Measurements from ENCODE around the gene AGFG2. TPM values are rescaled to one million over a fixed set of nuclear protein-coding genes. Genes with fewer than 3 reads are reported as not detected.
A peak's percentile ranks its signal among the peaks of the same experiment; 100 is the strongest.
"Not testable (repeated sequence)": the region's sequence is repeated elsewhere in the genome, so short reads cannot be mapped to it uniquely, and the experiment has no call there.

Gene AGFG2
- total and polyA plus RNA-seq, 9 donors, result 6.1 to 13.7 (median 12.1) TPM

GRCh38 chr7:100520138-100520537, 18.9 kb upstream of the AGFG2 start:
- no peaks in the 10 kb centered on the region for H3K9me3 ChIP-seq (replicated peaks; ENCODE audit: control insufficient read depth, low read depth, low read length)
- no peaks in the 10 kb centered on the region for H3K27me3 ChIP-seq (ENCODE audit: control insufficient read depth, insufficient read depth, low read length)
- H3K4me3 ChIP-seq (ENCODE audit: low read length), result no peak overlapping the region
- DNase-seq, result no peak
- H3K4me1 ChIP-seq (ENCODE audit: control insufficient read depth, insufficient read depth, low read length), result peaks cover 15% of the 10 kb centered on the region
- H3K27ac ChIP-seq (ENCODE audit: low read length), result no peak overlapping the region
- WGBS (ENCODE audit: insufficient coverage), result no CpG with 5 or more reads among the region's 1 CpG
- no peaks in the 10 kb centered on the region for H3K36me3 ChIP-seq (ENCODE audit: control insufficient read depth, insufficient read depth, low read length)

DNA sequence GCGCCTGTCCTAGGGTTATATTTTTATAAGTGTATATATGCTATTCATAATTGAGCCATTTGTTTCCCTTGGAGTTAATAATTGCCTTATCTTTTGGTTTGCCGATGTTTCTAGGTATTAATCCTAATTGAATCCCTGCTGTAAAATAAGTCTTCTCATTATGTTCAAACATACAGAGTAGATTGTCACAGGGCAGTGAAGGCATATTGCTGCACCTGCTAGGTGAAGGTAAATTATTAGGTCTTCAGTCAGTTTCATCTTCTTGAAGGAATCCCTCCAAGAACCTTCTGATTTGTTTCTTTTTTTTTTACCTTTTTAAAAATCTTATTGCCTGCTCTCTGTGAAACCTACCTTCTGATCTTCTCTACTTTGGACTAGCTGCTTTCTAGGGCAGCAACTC, 17.9 kb upstream of the AGFG2 start:
- Histone ChIP-seq H3K27ac (ENCODE audit: low read length) (no peak overlapping the region), H3K36me3 (ENCODE audit: control insufficient read depth, insufficient read depth, low read length) (no peaks in the 10 kb centered on the region), H3K4me1 (ENCODE audit: control insufficient read depth, insufficient read depth, low read length) (peaks cover 6% of the 10 kb centered on the region), H3K27me3 (ENCODE audit: control insufficient read depth, insufficient read depth, low read length) (no peaks in the 10 kb centered on the region), H3K4me3 (ENCODE audit: low read length) (no peak overlapping the region), H3K9me3 (replicated peaks; ENCODE audit: control insufficient read depth, low read depth, low read length) (no peaks in the 10 kb centered on the region)
- no peak for DNase-seq
- no CpG with 5 or more reads among the region's 2 CpGs for WGBS (ENCODE audit: insufficient coverage)

DNA sequence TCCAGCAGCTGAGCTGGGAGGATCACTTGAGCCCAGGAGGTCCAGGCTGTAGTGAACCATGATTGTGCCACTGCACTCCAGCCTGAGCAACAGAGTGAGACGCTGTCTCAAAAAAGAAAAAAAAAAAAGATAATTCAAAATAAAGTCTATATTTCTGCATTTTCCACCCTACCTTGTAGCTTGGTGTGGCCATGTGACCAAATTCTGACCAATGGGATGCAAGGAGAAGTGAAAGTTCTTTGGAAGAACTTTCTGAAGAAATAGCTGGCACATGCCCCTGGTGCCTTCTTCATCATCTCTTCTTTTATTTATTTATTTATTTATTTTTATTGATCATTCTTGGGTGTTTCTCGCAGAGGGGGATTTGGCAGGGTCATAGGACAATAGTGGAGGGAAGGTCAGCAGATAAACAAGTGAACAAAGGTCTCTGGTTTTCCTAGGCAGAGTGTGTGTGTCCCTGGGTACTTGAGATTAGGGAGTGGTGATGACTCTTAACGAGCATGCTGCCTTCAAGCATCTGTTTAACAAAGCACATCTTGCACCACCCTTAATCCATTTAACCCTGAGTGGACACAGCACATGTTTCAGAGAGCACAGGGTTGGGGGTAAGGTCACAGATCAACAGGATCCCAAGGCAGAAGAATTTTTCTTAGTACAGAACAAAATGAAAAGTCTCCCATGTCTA, 17.0 kb upstream of the AGFG2 start:
- not testable (repeated sequence) for H3K4me3 ChIP-seq (ENCODE audit: low read length); H3K9me3 ChIP-seq (replicated peaks; ENCODE audit: control insufficient read depth, low read depth, low read length); H3K27me3 ChIP-seq (ENCODE audit: control insufficient read depth, insufficient read depth, low read length); H3K36me3 ChIP-seq (ENCODE audit: control insufficient read depth, insufficient read depth, low read length); DNase-seq; H3K27ac ChIP-seq (ENCODE audit: low read length); H3K4me1 ChIP-seq (ENCODE audit: control insufficient read depth, insufficient read depth, low read length)
- WGBS (ENCODE audit: insufficient coverage), result no CpG with 5 or more reads among the region's 3 CpGs

- not testable (repeated sequence) for H3K27ac ChIP-seq (ENCODE audit: low read length); H3K4me3 ChIP-seq (ENCODE audit: low read length); H3K36me3 ChIP-seq (ENCODE audit: control insufficient read depth, insufficient read depth, low read length); H3K27me3 ChIP-seq (ENCODE audit: control insufficient read depth, insufficient read depth, low read length); DNase-seq; H3K4me1 ChIP-seq (ENCODE audit: control insufficient read depth, insufficient read depth, low read length); H3K9me3 ChIP-seq (replicated peaks; ENCODE audit: control insufficient read depth, low read depth, low read length)
- WGBS (ENCODE audit: insufficient coverage), result no CpG with 5 or more reads among the region's 34 CpGs
Measured at GRCh38 chr7:100523192-100523591, 15.8 kb upstream of the AGFG2 start.

DNA sequence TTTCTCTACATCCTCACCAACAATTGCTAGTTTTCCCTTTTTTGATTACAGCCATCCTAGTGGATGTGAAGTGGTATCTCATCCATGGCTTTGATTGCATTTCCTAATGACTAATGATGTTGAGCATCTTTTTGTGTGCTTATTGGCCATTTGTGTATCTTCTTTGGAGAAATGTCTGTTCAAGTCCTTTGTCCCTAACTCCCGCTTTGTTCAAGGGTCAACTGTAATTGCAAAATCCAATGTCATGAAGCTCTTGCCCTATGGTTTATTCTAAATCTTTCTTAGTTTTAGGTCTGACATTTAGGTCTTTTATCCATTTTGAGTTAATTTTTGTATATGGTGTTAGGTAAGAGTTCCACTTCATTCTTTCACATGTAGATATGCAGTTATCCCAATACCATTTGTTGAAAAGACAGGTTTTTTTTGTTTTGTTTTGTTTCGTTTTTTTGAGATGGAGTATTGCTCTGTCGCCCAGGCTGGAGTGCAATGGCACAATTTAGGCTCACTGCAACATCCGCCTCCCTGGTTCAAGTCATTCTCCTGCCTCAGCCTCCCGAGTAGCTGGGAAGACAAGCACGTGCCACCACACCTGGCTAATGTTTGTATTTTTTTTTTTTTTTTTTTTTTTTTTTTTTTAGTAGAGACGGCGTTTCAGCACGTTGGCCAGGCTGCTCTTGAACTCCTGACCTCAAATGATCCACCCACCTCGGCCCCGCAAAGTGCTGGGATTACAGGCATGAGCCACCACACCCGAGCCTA, 10.7 kb upstream of the AGFG2 start:
- H3K4me1 ChIP-seq (ENCODE audit: control insufficient read depth, insufficient read depth, low read length); DNase-seq; H3K27ac ChIP-seq (ENCODE audit: low read length); H3K9me3 ChIP-seq (replicated peaks; ENCODE audit: control insufficient read depth, low read depth, low read length); H3K36me3 ChIP-seq (ENCODE audit: control insufficient read depth, insufficient read depth, low read length); H3K4me3 ChIP-seq (ENCODE audit: low read length); H3K27me3 ChIP-seq (ENCODE audit: control insufficient read depth, insufficient read depth, low read length): not testable (repeated sequence)
- 80% methylated on average over 1 of the region's 12 CpGs for WGBS (ENCODE audit: insufficient coverage)

GRCh38 chr7:100532165-100533022, 6.6 kb upstream of the AGFG2 start:
- peak; percentile 7 for DNase-seq
- 67% methylated on average over 7 of the region's 14 CpGs for WGBS (ENCODE audit: insufficient coverage)
- H3K4me3 ChIP-seq (ENCODE audit: low read length), result no peak overlapping the region
- H3K27me3 ChIP-seq (ENCODE audit: control insufficient read depth, insufficient read depth, low read length), result no peaks in the 10 kb centered on the region
- H3K36me3 ChIP-seq (ENCODE audit: control insufficient read depth, insufficient read depth, low read length), result no peaks in the 10 kb centered on the region
- peaks cover 4% of the 10 kb centered on the region for H3K4me1 ChIP-seq (ENCODE audit: control insufficient read depth, insufficient read depth, low read length)
- no peaks in the 10 kb centered on the region for H3K9me3 ChIP-seq (replicated peaks; ENCODE audit: control insufficient read depth, low read depth, low read length)
- H3K27ac ChIP-seq (ENCODE audit: low read length), result no peak overlapping the region

- H3K27me3 ChIP-seq (ENCODE audit: control insufficient read depth, insufficient read depth, low read length); H3K9me3 ChIP-seq (replicated peaks; ENCODE audit: control insufficient read depth, low read depth, low read length); H3K27ac ChIP-seq (ENCODE audit: low read length); DNase-seq; H3K36me3 ChIP-seq (ENCODE audit: control insufficient read depth, insufficient read depth, low read length); H3K4me3 ChIP-seq (ENCODE audit: low read length): not testable (repeated sequence)
- peaks cover 17% of the 10 kb centered on the region for H3K4me1 ChIP-seq (ENCODE audit: control insufficient read depth, insufficient read depth, low read length)
- WGBS (ENCODE audit: insufficient coverage), result 90% methylated on average over 4 of the region's 9 CpGs
Measured at GRCh38 chr7:100535982-100536381, 3.0 kb upstream of the AGFG2 start.

- not testable (repeated sequence) for DNase-seq; H3K9me3 ChIP-seq (replicated peaks; ENCODE audit: control insufficient read depth, low read depth, low read length); H3K27me3 ChIP-seq (ENCODE audit: control insufficient read depth, insufficient read depth, low read length); H3K4me3 ChIP-seq (ENCODE audit: low read length); H3K36me3 ChIP-seq (ENCODE audit: control insufficient read depth, insufficient read depth, low read length); H3K27ac ChIP-seq (ENCODE audit: low read length)
- WGBS (ENCODE audit: insufficient coverage), result 88% methylated on average over 1 of the region's 2 CpGs
- peaks cover 17% of the 10 kb centered on the region for H3K4me1 ChIP-seq (ENCODE audit: control insufficient read depth, insufficient read depth, low read length)
Measured at GRCh38 chr7:100536695-100537094, 2.3 kb upstream of the AGFG2 start.

DNA sequence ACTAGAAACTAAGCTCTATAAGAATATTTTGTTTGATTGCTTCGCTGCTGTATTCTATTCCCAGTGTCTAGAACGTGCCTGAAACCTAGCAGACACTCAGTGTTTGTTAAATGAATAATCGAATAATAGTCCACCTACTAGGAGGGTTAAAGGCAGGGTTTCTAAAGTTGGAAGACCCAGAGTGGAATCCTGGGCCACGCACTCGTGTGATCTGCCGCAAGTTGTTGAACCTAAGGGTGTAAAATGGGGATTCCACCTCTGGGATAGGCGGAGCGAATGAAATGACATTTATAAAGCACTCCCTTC, 702 bp upstream of the AGFG2 start:
- Histone ChIP-seq H3K36me3 (ENCODE audit: control insufficient read depth, insufficient read depth, low read length) (no peaks in the 10 kb centered on the region), H3K27me3 (ENCODE audit: control insufficient read depth, insufficient read depth, low read length) (peaks cover 2% of the 10 kb centered on the region), H3K27ac (ENCODE audit: low read length) (peak overlapping the region; percentile 77), H3K9me3 (replicated peaks; ENCODE audit: control insufficient read depth, low read depth, low read length) (no peaks in the 10 kb centered on the region), H3K4me3 (ENCODE audit: low read length) (peak overlapping the region; percentile 43), H3K4me1 (ENCODE audit: control insufficient read depth, insufficient read depth, low read length) (peaks cover 12% of the 10 kb centered on the region)
- no CpG with 5 or more reads among the region's 8 CpGs for WGBS (ENCODE audit: insufficient coverage)
- DNase-seq, result no peak

DNA sequence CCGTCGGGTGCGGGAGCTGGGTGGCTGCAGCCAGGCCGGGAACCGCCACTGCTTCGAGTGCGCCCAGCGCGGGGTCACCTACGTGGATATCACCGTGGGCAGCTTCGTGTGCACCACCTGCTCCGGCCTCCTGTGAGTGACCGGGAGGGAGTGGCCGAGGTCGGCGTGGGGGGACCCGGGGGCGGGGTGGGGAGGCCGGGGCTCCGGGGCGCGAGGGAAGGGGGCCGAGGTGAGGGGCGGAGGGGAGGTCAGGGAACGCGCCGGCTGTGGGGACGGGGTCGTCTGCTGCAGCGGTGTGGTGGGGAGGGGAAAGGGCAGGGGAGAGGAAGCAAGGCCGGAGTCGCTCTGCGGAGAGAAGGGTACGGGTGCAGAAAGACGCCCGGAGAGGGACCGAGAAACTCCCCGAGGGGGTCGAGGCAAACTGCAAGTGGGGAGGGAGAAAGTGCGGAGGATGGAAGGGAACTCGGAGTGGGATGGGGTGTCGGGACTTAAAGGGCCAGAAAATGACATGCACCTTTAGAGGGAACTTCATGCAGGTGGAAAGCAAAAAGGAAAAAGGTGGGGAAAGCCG, 518 bp downstream of the AGFG2 start:
- Histone ChIP-seq H3K27me3 (ENCODE audit: control insufficient read depth, insufficient read depth, low read length) (peaks cover 2% of the 10 kb centered on the region), H3K4me3 (ENCODE audit: low read length) (peak overlapping the region; percentile 58), H3K36me3 (ENCODE audit: control insufficient read depth, insufficient read depth, low read length) (no peaks in the 10 kb centered on the region), H3K4me1 (ENCODE audit: control insufficient read depth, insufficient read depth, low read length) (peaks cover 12% of the 10 kb centered on the region), H3K9me3 (replicated peaks; ENCODE audit: control insufficient read depth, low read depth, low read length) (no peaks in the 10 kb centered on the region), H3K27ac (ENCODE audit: low read length) (no peak overlapping the region)
- no peak for DNase-seq
- under 1% methylated on average over 40 of the region's 44 CpGs for WGBS (ENCODE audit: insufficient coverage)

Data from muscle of leg (tissue), 11 donors.